ENCODE data around the gene RFX8. TPM values are rescaled to one million over a fixed set of nuclear protein-coding genes. Genes with fewer than 3 reads are reported as not detected.

RFX8 gene
- total and polyA plus RNA-seq, 2 of the 8 experiments (the other 6 are each of a cell fraction or from before 2014, with no cell fraction given): 0.60 to 0.97 TPM

DNA sequence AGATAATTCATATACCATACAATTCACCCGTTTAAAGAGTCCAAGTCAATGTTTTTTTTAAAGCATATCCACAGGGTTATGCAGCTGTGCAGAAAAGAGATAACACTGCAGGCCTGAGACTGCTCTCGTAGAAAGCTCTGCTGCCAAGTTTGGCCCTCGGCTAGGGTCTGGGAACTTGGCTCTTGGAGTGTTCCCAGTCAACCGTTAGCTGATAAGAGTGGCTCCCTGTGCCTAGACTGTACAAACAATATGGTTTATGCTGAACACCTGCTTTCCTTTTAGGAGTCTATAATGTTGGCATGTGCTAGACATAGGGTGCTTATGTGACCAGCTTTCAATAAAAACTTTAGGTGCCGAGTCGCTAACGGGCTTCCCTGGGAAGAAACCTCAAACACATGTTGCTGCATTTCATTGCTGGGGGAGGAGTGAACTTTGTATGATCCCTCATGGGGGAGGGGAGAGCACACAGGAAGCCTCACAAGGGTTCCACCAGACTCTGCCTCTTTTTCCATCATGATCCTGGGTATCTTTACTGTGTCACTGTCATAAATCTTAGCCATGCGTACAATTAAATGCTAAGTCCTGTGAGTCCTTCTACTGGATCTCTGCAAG lies 34.7 kb downstream of the RFX8 start (continued):
- TF ChIP-seq NRF1 (IDR thresholded peaks at IDR 0.05; ENCODE audit: low read depth, low read length) (no peak), USF2 (IDR thresholded peaks at IDR 0.05; ENCODE audit: low read length) (no peak), CHD2 (IDR thresholded peaks at IDR 0.05; ENCODE audit: low read length) (no peak), CEBPB (IDR thresholded peaks at IDR 0.05; ENCODE audit: low read depth, low read length) (no peak), SP1 (IDR thresholded peaks at IDR 0.05; ENCODE audit: low read depth, low read length) (no peak), HDAC2 (IDR thresholded peaks at IDR 0.05; ENCODE audit: borderline replicate concordance in 1 of 2, low read depth in 2 of 2, low read length in 2 of 2) (no peak), BCL11A (IDR thresholded peaks at IDR 0.05; ENCODE audit: low read depth in 2 of 2, low read length in 2 of 2) (no peak)

Data from H1 (cell line).